NCI-H345 treated with DMSO at 0.1 percent for 48 hours (cell line): ENCODE results near the gene MAT2A.
"Not testable (repeated sequence)": the region's sequence is repeated elsewhere in the genome, so short reads cannot be mapped to it uniquely, and the experiment has no call there.

Experiments used
- DNase-seq: peaks from one replicate; lab custom pipeline; 2025; ENCODE audit not compliant: unreplicated experiment; lab: John Stamatoyannopoulos, UW

MAT2A gene

DNA sequence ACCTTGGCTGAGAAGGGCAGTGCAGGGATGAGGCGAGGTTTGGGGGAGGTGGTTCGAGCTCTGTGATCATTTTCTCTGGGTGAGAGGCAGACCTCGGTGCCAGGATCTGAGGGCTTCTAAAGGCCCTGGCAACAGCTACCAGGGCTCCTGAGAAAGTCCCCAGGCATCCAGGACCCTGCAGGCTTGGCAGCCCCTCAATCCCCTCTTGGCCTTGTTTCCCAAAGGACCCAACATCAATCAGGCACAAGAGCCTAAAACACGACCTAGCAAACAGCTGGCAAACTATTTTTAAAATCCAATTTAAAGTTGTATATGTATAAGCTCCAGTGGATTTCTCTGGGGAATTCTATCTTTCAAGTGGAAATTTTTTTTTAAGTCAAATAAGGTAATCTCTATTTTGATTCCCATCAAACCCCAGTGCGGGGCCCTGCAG, 15.0 kb upstream of the MAT2A start:
- DNase-seq = no peak

DNA sequence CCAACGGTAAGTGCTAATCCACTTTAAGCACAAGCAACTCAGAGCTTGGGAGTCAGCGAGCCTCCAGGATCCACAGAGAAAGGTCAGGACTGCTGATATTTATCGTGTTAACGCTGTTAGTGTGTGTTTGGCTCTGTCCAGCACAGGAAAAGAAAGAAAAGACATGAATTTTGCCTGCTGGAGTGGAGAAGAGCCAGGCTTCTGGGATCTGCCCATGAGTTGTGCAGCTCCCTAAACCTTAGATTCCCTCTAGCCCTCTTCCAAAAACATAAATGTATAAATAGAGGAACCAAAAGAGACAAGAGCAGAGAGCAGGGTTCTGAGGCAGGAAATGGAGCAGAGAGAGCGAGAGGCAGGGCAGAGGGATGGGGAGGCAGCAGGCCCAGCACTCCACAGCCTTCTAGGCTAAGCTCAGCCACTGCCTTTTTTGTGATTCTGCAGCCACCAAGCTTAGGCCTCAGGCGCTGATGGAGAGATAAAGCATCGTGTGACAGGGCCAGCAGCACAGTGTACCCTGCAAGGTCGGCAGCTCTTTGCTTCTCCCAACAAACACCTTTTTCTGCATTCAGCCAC, 14.5 kb upstream of the MAT2A start:
- no peak for DNase-seq

DNA sequence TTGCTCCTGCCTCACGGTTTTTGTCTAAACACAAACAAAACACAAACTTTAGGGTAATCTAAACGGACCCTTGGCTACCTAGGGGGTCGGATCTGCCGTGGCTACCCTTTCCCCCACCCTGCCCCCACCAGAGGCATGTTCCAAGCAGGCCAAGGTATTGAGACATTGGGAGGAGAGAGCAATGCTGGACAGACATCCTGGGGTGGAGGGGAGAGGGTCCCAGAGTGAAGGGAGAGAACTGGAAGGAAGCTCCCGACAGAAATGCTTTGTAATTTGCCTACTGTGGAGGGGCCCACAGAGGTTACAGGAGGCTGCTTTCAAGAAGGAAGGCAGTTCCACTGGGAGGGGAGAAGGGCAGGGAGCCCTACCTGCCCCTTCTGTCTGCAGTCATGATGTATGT, 13.9 kb upstream of the MAT2A start:
- no peak for DNase-seq

- no peak for DNase-seq
Observed at GRCh38 chr2:85525567-85525966, 13.4 kb upstream of the MAT2A start.

- no peak for DNase-seq
Observed at GRCh38 chr2:85527787-85528186, 11.2 kb upstream of the MAT2A start.

DNA sequence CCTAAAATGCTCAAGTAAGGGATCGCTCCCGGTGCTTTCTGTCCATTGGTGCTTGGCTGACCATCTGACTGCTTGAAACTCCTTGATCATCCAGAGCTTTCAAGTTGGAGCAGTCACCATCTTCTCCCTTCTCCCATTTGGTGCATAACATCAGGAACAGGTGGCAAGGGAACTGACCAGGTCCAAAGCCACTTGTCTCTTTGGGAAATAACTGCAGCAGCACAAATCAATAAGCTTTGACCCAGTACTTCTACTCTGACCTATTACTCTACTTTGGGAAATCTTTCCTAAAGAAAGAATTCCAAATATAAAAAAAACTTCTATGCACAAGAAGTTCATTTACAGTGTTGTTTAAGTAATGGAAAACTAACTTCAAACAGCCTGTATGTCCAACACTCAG, 10.6 kb upstream of the MAT2A start:
- no peak for DNase-seq

- no peak for DNase-seq
Observed at GRCh38 chr2:85529809-85530208, 9.2 kb upstream of the MAT2A start.

- no peak for DNase-seq
Observed at GRCh38 chr2:85531589-85531988, 7.4 kb upstream of the MAT2A start.

- DNase-seq = no peak
Observed at GRCh38 chr2:85534099-85534498, 4.9 kb upstream of the MAT2A start.

DNA sequence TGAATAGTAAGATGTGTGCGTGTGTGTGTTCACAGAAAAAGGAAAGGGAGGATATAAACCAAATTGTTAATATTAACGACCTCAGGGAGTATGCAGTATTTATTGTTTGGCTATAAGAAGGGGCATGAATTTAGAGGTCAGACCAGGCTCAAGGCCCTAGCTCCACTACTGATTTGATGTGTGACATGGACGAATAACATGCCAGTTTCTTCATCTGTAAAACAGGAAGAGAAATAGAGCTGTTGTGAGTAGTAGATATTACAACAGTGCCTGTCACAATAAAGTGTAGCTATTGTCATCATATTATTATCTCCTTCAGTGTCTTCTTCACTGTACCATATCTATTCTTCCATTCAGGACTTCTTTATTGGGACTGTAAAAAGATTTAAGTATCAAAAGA, 4.1 kb upstream of the MAT2A start:
- no peak for DNase-seq

- no peak for DNase-seq
Observed at GRCh38 chr2:85536479-85536878, 2.5 kb upstream of the MAT2A start.

DNA sequence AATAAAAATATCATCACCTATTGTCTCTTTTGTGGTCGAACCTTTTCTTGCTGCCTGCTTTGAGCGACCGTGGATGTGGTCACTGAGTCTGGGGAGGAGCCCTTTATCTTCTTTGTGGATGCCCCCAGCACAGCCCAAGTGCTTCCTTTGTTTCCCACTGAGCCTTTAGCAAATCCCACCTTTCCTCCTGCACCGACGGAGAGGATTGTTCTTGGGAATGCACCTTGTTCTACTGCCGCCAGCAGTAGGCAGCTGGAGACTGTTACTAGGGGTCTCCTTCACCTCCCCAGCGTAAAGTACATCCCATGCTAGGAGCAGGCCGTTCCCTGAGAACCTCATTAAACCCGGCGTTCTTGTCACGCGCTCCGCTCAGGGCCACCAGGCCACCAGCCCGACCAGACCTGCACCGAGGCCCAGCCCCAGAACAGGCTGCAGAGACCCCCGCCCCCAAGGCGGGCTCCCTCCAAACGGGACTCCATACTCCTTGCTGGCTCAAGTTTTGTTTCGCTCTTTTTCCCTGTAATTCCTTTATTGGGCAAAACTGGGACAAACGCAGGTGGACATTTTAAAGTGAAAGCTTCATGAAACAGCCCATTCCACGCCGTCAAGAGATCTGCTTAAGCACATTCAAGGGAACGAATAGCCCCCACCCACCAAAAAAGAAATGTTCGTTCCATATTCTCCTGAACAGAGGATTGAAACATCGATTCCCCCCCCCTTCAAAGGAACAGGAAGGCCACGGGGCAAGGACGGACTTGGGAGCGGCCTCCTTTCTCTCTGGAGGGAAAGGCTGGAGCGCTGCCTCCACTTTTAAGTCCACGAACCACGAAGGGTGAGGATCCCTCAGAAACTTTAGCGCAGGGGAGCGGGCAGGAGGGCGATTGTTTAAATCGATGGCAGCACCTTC, 1.1 kb upstream of the MAT2A start:
- peak; percentile 39 for DNase-seq

- DNase-seq = peak; percentile 13
Observed at GRCh38 chr2:85539361-85540132, 579 bp downstream of the MAT2A start.

DNA sequence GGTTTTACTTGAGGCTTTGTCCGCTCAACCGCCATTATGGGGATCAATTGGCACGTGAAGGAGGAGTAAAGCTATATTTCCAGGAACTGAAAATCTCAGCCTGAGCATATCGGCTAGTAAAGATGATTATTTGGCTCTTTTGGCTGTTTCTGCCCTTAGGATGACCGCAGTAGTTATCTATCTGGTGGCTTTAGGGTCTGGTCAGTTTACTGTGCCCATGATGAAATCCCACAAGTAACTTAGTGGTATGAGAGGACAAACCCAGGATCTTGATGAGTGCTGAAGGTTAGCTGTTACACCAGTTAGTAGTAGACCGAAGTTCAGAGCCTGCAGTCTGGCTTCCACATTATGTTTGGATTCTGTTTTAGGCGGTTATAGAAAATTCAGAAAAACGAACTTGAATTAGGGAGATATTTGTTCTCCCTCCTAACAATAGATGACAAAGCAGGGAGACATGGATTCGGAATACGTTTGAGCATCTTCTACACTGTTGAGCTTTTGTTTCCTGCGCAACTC, 1.2 kb downstream of the MAT2A start:
- no peak for DNase-seq

GRCh38 chr2:85541262-85541661, 2.3 kb downstream of the MAT2A start:
- no peak for DNase-seq

DNA sequence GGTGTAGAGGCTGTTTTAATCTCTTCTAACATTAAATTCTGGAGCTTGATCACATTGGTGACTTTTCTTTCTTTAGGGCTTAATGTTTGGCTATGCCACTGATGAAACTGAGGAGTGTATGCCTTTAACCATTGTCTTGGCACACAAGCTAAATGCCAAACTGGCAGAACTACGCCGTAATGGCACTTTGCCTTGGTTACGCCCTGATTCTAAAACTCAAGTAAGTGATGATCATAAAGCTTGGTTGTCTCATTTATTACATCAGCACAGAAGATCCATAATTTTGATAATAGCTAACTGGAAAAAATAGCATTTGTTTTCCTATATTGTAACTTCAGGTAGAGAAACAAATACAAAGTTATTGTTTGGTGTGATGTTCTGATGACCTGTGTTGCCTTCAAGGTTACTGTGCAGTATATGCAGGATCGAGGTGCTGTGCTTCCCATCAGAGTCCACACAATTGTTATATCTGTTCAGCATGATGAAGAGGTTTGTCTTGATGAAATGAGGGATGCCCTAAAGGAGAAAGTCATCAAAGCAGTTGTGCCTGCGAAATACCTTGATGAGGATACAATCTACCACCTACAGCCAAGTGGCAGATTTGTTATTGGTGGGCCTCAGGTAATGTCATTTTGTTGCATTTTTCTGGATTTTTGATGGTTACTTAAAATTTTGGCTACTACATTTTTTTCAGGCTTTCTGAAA, 2.9 kb downstream of the MAT2A start:
- DNase-seq = no peak

GRCh38 chr2:85542777-85543176, 3.8 kb downstream of the MAT2A start:
- DNase-seq = no peak

DNA sequence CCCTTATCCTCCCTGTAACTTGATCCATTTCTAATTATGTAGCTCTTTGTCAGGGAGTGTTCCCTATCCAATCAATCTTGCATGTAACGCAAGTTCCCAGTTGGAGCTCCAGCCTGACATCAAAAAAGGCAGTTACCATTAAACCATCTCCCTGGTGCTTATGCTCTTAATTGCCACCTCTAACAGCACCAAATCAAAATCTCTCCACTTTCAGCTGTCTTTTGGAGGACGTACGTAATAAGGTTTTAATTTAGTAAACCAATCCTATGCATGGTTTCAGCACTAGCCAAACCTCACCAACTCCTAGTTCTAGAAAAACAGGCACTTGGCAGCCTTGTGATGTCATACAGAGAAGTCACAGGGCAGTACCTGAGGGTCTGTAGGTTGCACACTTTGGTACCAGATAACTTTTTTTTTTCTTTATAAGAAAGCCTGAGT, 5.3 kb downstream of the MAT2A start:
- DNase-seq = peak; percentile 22

DNA sequence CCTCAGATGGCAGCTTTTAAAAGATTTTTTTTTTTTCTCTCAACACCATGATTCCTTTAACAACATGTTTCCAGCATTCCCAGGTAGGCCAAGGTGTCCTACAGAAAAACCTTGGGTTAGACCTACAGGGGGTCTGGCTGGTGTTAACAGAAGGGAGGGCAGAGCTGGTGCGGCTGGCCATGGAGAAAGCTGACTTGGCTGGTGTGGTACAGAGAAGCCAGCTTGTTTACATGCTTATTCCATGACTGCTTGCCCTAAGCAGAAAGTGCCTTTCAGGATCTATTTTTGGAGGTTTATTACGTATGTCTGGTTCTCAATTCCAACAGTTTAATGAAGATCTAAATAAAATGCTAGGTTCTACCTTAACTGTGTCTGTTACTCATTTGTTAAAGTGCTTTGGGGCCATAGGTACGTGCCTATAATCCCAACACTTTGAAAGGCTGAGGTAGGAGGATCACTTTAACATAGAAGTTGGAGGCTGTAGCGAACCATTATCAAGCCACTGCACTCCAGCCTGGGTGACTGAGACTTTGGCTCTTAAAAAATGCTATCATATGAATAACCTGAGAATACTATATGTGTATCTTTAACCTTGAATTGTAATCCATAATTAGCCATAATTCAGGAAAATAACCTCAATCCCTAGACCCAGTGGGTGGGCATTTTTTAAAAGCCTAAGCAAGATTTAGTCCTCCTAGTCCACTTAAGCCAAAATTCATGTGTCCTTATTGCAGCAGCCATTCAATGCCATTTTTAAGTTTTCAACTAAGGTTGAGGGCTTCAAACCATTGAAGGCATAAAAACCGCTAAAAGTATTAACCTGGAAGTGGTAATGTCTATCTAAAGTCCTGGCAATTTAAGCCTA, 6.2 kb downstream of the MAT2A start:
- DNase-seq = not testable (repeated sequence)

DNA sequence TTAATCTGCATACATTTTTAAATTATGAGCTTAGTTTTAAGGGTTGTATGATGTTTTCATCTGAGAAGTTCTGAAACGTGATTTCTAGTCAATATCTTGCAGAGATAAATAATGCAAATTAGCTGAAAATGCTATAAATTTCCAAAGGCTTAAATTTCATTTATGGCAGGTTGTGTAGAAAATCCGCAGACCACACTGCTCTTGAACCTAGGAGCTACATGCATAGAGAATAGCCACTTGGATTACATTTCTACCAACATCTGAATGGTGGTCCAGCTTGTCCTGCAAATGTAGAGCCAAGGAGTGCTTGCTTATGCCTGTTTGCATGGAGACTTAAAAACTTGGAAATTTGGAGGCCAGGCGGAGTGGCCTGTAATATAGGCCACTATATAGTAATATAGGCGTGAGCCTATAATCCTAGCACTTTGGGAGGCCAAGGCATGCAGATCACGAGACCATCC, 6.8 kb downstream of the MAT2A start:
- DNase-seq = no peak
